G401 (cell line): Measurements from ENCODE around the gene VANGL1. TPM values are rescaled to one million over a fixed set of nuclear protein-coding genes. Genes with fewer than 3 reads are reported as not detected.

Experiments
- DNase-seq: peaks from one replicate; pipeline ENCODE4 v3.0.0-alpha.2; 2015; ENCODE audit warnings: low spot score
- in situ Hi-C: cut with HindIII; loops from 2 replicates; pipeline ENCODE4 v1.10.0; 2016; ENCODE audit warnings: low sequenced_read_pairs, mixed read lengths
- total RNA-seq: library from RNA; depleted of rRNA; stranded (reverse); fragments of >200 nt; shearing (Covaris generic); gene quantifications from 2 replicates; pipeline ENCODE4 v1.2.3, GENCODE V29; 2014; rRNA removed

VANGL1 gene
- total RNA-seq, 1 experiment from 2014 or later = 1.5 TPM

DNA sequence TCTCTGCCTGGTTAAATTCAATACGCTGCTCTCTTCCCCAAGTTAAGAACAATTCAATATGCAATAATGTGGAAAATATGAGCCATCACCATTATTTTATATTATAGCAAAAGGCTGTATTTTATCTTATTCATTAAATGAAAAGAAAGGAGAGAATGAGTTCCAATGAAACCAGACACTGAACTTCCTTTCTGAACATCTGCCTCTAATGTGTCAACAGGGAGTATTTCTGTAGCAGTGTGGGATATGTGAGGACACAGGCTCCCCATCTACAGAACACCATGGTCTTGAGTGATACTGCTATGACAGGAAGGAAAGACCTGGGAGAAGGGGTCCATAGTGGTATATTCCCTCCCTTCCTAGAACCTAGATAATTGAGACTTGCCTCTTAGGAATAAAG, 80.5 kb downstream of the VANGL1 start:
- DNase-seq = no peak
- in situ Hi-C loops = no loop called here

DNA sequence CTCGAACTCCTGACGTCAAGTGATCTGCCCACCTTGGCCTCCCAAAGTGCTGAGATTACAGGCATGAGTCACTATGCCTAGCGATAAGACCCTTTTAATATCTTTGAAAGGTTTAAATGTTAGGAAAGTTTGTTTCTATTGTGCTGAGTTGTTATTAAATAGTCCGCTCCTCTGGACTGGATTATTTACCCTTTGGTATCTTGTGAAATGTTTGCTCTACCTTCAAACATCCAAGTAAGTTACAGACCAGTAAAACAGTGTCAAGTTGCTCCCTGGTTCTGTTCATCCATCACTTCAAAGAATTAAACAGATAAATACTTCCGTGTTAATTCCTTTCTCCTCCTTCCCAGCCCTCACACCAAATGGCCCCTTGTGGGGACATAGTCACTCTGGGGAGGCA, 82.0 kb downstream of the VANGL1 start:
- no peak for DNase-seq
- in situ Hi-C loops = no loop called here

DNA sequence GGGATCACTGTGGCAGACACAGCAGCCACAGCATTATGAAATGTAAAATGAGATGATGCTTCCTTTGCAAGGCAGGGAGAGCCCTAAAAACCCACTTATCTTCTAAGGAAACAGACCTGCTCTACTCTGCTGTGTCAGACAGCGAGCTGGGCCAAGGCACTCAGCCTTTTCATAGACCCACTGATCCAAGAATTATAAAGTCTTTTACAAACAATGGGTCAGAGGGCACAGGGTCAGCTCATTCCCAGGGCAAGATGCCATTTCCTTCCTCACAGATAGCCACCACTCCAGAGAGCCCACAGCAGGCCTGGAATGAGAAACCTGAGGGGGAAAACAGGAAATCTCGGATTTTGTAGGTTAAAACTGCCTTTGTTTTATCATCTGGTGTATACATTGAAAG, 83.8 kb downstream of the VANGL1 start:
- DNase-seq = no peak
- in situ Hi-C loops = no loop called here

DNA sequence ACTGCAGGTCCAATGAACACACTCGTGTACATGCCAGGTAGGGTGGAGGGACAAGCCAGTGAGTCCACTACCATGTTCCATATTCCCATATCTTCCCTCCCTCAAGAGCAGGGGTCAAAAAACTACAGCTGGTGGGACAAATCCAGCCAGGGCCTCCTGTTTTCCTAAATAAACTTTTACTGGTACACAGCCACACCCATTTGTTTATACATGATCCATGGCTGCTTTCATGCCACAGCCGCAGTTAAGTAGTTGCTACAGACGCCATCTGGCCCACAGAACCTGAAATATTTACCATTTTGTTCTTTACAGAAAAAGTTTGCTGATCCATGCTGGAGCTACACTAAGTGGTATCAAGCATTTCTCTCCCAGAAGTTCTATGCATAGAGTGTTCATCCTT, 84.4 kb downstream of the VANGL1 start:
- no peak for DNase-seq
- in situ Hi-C loops = no loop called here

DNA sequence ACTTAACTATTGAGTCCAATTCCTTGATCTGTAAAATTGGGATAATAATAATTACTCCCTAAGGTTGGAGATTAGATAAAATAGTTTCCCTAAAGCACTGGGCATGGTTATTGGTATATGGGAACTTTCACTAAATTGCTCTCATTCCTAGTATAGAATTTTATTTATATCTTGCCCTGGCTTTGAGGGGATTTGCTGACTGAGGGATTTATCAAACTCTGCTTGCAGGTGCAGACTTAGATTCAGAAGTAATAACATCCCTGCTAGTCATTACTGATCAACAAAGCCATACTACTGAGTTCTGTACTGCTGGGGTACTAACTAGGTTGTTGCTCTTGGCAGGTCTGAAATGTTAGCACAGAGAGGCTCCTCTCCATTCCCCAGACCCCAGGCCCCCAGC, 84.8 kb downstream of the VANGL1 start:
- in situ Hi-C loops = no loop called here
- DNase-seq = no peak

DNA sequence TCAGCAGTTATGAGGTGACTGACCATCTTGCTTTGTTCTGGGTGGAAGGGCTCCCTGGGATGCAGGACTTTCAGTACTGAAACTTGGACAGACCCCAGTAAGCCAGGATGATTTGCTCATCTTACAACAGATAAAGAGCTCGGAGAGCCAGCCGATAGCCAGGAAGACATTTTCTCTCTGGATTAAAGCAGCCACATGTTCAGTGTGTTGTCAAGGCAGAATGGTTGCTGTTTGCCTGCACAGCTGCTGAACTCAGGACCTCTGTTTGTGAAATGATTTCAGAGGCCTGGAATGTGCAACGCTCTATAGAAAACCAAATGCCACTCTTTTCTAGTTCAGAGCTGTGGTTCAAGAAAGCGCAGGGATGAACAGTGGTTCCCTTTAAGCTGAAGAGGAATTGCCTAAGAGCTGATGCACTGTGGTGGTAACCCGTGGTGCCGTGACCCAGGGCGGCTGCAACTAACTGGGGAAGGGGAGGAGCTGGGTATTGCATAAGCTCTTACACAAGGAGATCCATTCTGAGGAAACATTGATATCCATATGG, 86.0 kb downstream of the VANGL1 start:
- DNase-seq = no peak
- in situ Hi-C loops = no loop called here

DNA sequence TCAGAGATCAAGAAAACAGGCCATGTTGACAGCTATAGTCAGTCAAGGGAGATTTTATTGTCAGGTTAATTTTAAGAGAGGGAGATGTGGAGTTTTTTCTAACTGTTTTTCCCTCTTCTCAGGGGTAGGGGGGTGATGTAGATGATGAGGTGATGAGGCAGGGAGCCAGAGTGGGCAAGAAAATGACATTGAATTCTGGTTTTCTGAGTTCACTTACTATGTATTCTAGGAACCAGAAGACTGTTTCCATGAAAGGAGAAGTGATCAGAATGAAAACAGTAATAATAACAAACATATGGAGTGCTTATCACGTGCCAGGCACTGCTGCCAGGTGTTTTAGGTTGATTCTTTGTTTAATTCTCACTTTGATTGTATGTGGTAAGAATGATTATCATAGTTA, 86.6 kb downstream of the VANGL1 start:
- no peak for DNase-seq
- in situ Hi-C loops = no loop called here

DNA sequence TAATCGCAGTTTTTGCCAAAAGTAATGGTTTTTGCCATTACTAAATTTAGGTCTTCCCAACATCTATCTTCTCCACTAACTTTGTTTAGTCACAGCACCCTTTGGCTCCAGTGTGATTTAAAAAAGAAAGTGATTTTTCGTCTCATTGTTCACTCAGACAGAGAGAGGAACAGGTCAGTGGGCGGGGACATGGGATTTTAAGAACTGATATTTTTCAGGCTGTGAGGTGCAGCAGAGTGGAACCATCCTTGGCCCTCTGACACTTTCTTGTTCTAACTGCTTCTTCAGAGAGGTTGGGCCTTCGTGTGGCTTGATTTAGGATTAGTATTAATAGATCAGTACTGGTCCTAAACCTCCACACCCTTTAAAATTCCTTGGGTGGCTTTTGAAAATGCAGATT, 88.0 kb downstream of the VANGL1 start:
- in situ Hi-C loops = no loop called here
- DNase-seq = no peak

DNA sequence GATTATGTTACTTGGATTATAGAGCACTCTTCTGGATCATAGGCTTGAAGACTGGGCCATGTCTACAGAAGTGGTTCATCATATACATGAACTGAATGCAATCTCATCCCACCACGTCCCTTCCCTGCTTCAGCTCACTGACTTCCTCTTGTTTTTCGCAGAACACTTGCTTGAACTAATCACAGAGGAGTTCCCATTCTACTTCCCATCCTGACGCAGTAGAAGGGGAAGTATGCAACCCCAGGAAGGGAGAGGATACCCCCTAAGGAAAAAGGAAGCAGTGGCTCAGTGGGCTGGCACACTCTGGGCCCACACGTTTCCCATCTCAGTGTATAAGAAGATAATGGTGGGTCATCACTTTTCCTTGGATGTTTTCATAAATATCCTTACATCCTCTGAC, 90.5 kb downstream of the VANGL1 start:
- no peak for DNase-seq
- in situ Hi-C loops = no loop called here

DNA sequence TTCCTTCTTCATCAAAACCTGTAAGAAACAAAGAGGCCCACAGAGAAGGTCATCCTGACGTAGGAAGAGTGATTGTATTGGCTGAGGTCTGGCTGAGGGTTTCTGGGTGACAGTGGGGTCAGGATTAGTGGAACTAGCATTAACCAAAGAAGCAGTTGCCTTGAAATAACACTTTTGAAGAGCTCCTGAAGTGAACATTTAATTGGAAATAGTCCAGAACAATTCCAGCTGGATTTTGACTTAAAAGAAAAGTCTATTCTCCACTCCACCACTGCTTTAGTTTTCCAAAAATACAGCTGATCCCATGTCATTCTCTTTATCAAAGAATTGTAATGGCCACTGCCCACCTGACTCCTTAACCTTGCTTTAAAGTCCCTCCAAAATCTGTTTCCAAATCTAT, 99.0 kb downstream of the VANGL1 start:
- no peak for DNase-seq
- in situ Hi-C loops = no loop called here

DNA sequence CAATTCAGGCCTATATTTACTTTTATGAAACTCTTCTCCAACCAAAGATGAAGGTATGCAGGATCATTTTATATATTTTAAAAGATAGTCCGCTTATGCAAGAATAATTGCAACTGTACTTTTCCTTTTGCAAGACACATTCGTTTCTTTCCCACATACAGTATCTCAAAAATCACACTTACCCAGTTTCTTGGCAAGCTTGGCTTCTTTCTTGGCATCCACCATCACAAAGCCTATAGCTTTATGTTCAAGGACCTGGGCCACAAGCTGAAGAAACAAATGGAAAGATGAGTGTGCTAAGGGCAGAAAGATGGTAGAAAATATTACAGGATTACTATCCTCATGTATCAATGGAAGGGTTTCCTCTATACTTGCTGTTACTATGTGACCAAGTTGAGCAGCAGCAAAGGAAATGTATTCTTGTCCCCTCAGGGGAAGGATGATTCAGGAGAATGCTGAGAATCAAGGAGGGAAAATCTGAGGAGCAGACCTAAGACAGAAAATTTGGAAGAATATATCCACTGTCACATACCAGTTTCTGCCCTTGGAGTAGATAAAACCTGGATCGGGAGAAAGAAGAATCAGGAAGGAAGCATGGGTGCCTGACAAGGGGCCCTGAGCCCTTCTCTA, 103.0 kb downstream of the VANGL1 start:
- in situ Hi-C loops = no loop called here
- no peak for DNase-seq

DNA sequence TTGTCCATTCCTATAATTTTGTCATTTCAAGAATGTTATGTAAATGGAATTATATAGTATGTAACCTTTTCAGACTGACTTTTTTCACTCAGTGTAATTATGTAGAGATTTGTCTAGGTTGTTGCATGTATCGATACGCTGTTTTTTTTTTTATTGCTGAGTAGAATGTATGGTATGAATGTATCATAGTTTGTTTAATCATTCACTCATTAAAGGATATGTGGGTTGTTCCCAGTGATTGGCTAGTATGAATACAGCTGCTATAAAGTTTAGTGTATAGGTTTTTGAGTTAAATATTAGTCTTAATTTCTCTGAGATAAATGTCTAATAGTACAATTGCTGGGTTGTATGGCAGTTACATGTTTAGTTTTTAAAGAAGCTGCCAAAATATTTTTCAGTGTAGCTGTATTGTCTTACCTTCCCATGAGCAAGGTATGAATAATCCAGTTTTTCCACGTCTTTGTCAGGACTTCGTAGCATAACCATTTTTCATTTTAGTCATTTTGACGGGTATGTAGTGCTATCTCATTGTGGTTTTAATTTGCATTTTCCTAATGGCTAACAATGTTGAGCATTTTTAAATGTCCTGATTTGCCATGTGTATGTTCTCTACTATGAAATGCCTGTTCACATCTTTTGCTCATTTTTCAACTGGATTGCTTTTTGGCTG, 104.4 kb downstream of the VANGL1 start:
- DNase-seq = no peak
- in situ Hi-C loops = no loop called here

Other genes with a start within 250 kb of the VANGL1 start
- gene CASQ2, start 126.7 kb downstream of the VANGL1 start, total RNA-seq = not detected in 2 replicates
- gene NHLH2, start 199.2 kb downstream of the VANGL1 start, total RNA-seq = not detected in 2 replicates